Measurements from ENCODE around the gene MRGPRD.

DNA sequence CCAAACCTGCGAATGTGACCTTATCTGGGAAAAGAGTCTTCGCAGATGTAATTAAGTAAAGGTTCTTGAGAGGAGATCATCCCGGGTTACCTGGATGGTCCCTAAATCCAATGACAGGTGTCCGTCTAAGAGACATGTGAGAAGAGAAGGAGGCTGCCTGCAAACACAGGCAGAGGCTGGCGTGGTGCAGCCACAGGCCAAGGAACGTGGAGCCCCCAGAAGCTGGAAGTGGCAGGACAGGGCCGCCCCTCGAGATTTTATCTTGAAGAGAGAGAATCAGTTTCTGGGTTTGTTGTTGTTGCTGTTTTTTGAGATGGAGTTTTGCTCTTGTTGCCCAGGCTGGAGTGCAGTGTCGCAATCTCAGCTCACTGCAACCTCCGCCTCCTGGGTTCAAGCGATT, 33.6 kb downstream of the MRGPRD start:
- TF ChIP-seq, protein P1, sequence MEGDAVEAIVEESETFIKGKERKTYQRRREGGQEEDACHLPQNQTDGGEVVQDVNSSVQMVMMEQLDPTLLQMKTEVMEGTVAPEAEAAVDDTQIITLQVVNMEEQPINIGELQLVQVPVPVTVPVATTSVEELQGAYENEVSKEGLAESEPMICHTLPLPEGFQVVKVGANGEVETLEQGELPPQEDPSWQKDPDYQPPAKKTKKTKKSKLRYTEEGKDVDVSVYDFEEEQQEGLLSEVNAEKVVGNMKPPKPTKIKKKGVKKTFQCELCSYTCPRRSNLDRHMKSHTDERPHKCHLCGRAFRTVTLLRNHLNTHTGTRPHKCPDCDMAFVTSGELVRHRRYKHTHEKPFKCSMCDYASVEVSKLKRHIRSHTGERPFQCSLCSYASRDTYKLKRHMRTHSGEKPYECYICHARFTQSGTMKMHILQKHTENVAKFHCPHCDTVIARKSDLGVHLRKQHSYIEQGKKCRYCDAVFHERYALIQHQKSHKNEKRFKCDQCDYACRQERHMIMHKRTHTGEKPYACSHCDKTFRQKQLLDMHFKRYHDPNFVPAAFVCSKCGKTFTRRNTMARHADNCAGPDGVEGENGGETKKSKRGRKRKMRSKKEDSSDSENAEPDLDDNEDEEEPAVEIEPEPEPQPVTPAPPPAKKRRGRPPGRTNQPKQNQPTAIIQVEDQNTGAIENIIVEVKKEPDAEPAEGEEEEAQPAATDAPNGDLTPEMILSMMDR (IDR thresholded peaks at IDR 0.05), result no peak
- TF ChIP-seq NR2C2 (CRISPR knock-in tag; IDR thresholded peaks at IDR 0.05) (no peak), CREB1 (CRISPR knock-in tag; IDR thresholded peaks at IDR 0.05) (no peak)
- TF ChIP-seq, protein P2, sequence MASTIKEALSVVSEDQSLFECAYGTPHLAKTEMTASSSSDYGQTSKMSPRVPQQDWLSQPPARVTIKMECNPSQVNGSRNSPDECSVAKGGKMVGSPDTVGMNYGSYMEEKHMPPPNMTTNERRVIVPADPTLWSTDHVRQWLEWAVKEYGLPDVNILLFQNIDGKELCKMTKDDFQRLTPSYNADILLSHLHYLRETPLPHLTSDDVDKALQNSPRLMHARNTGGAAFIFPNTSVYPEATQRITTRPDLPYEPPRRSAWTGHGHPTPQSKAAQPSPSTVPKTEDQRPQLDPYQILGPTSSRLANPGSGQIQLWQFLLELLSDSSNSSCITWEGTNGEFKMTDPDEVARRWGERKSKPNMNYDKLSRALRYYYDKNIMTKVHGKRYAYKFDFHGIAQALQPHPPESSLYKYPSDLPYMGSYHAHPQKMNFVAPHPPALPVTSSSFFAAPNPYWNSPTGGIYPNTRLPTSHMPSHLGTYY (CRISPR knock-in tag; IDR thresholded peaks at IDR 0.05), result no peak
- TF ChIP-seq, protein P3, sequence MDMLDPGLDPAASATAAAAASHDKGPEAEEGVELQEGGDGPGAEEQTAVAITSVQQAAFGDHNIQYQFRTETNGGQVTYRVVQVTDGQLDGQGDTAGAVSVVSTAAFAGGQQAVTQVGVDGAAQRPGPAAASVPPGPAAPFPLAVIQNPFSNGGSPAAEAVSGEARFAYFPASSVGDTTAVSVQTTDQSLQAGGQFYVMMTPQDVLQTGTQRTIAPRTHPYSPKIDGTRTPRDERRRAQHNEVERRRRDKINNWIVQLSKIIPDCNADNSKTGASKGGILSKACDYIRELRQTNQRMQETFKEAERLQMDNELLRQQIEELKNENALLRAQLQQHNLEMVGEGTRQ (CRISPR knock-in tag; IDR thresholded peaks at IDR 0.05), result no peak
- TF ChIP-seq, protein P4, sequence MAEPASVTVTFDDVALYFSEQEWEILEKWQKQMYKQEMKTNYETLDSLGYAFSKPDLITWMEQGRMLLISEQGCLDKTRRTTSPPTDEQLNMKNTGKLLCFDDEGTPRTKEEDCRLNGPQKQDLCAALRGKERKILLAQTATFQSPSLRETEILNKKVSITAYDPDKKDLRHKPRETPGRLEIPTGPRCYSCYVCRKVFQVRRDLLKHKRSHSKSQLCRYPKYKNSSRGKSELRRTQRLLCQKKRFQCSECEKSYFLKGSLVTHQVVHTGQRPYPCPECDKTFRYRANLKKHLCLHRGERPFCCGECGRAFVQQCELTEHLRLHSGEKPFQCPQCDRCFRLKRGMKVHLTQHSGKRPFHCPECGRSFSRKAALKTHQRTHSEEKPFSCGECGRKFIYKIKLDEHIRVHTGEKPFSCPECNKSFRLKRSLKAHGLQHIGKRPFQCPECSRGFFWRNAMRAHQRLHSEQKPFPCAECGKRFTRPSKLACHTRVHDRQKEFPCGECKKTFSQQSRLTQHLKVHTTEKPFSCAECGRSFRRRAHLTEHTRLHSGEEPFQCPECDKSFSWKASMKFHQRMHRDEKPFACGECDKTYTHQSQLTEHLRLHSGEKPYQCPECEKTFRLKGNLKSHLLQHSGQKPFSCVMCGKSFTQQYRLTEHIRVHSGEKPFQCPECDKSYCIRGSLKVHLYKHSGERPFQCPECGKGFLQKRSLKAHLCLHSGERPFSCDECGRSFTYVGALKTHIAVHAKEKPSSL (CRISPR knock-in tag; conservative IDR thresholded peaks at IDR 0.05), result no peak

Data from WTC11 (cell line).